Measurements from ENCODE around the gene SRGAP3.
A peak's percentile ranks its signal among the peaks of the same experiment; 100 is the strongest.

Gene SRGAP3

GRCh38 chr3:9203317-9203716 lies 46.1 kb downstream of the SRGAP3 start:
- no peak for DNase-seq

GRCh38 chr3:9202546-9202945 lies 46.9 kb downstream of the SRGAP3 start:
- DNase-seq: no peak

- DNase-seq: peak in 6 of 56 donors; percentile 13 to 46 (median 25)
These were observed 47.5 kb downstream of the SRGAP3 start for GRCh38 chr3:9201955-9202354.

- DNase-seq: peak in 1 of 56 donors; percentile 13
These were observed 48.2 kb downstream of the SRGAP3 start for GRCh38 chr3:9201266-9201665.

GRCh38 chr3:9199775-9200174 lies 49.7 kb downstream of the SRGAP3 start:
- no peak for DNase-seq

- DNase-seq: peak in 24 of 56 donors; percentile 19 to 76 (median 43)
These were observed 50.5 kb downstream of the SRGAP3 start for GRCh38 chr3:9198899-9199335.

GRCh38 chr3:9198261-9198660 lies 51.2 kb downstream of the SRGAP3 start:
- DNase-seq: no peak

- peak in 1 of 56 donors; percentile 27 for DNase-seq
These were observed 53.4 kb downstream of the SRGAP3 start for GRCh38 chr3:9196020-9196419.

- DNase-seq: no peak
These were observed 54.1 kb downstream of the SRGAP3 start for GRCh38 chr3:9195390-9195789.

GRCh38 chr3:9194509-9195184 lies 54.8 kb downstream of the SRGAP3 start:
- no peak for DNase-seq

- no peak for DNase-seq
These were observed 55.7 kb downstream of the SRGAP3 start for GRCh38 chr3:9193633-9194195.

GRCh38 chr3:9193211-9193610 lies 56.2 kb downstream of the SRGAP3 start:
- DNase-seq: no peak

- no peak for DNase-seq
These were observed 57.0 kb downstream of the SRGAP3 start for GRCh38 chr3:9192248-9193025.

GRCh38 chr3:9190276-9190675 lies 59.2 kb downstream of the SRGAP3 start:
- no peak for DNase-seq

GRCh38 chr3:9188583-9188982 lies 60.9 kb downstream of the SRGAP3 start:
- DNase-seq: no peak

- no peak for DNase-seq
These were observed 63.7 kb downstream of the SRGAP3 start for GRCh38 chr3:9185701-9186100.

GRCh38 chr3:9185046-9185445 lies 64.4 kb downstream of the SRGAP3 start:
- no peak for DNase-seq

- DNase-seq: no peak
These were observed 65.0 kb downstream of the SRGAP3 start for GRCh38 chr3:9184461-9184835.

- peak in 40 of 56 donors; percentile 21 to 72 (median 45) for DNase-seq
These were observed 65.5 kb downstream of the SRGAP3 start for GRCh38 chr3:9183811-9184460.

GRCh38 chr3:9183011-9183410 lies 66.4 kb downstream of the SRGAP3 start:
- DNase-seq: peak in 33 of 56 donors; percentile 4 to 71 (median 30)

GRCh38 chr3:9180764-9181117 lies 68.7 kb downstream of the SRGAP3 start:
- peak in 20 of 56 donors; percentile 1 to 60 (median 36) for DNase-seq

All from amygdala (tissue), 56 donors.